Measurements from ENCODE around the gene ATP6V0C. TPM values are rescaled to one million over a fixed set of nuclear protein-coding genes. Genes with fewer than 3 reads are reported as not detected.

Gene ATP6V0C
- total RNA-seq (2014; rRNA removed; shearing (Covaris generic)): 39.7 and 40.5 TPM in 2 replicates

- peak; percentile 72 for DNase-seq (ENCODE audit: low spot score)
Measured at GRCh38 chr16:2513405-2514332, at the start of gene ATP6V0C. Gene ATP6V0C, plus strand, starts transcription at chr16:2513952. Its CDS starts 152 bp downstream, at chr16:2514104.

GRCh38 chr16:2464333-2464732, 49.4 kb upstream of the ATP6V0C start:
- no peak for DNase-seq (ENCODE audit: low spot score)

- no peak for DNase-seq (ENCODE audit: low spot score)
Measured at GRCh38 chr16:2465653-2466415, 47.9 kb upstream of the ATP6V0C start.

GRCh38 chr16:2466667-2467527, 46.9 kb upstream of the ATP6V0C start:
- DNase-seq (ENCODE audit: low spot score): no peak

GRCh38 chr16:2467528-2468232, 46.1 kb upstream of the ATP6V0C start:
- peak; percentile 79 for DNase-seq (ENCODE audit: low spot score)

- DNase-seq (ENCODE audit: low spot score): peak; percentile 51
Measured at GRCh38 chr16:2468233-2468724, 45.5 kb upstream of the ATP6V0C start.

- no peak for DNase-seq (ENCODE audit: low spot score)
Measured at GRCh38 chr16:2468725-2469398, 44.9 kb upstream of the ATP6V0C start.

GRCh38 chr16:2469399-2470233, 44.1 kb upstream of the ATP6V0C start:
- DNase-seq (ENCODE audit: low spot score): no peak

GRCh38 chr16:2470234-2470601, 43.5 kb upstream of the ATP6V0C start:
- no peak for DNase-seq (ENCODE audit: low spot score)

- DNase-seq (ENCODE audit: low spot score): no peak
Measured at GRCh38 chr16:2470603-2471015, 43.1 kb upstream of the ATP6V0C start.

- DNase-seq (ENCODE audit: low spot score): no peak
Measured at GRCh38 chr16:2471016-2471652, 42.6 kb upstream of the ATP6V0C start, which contains the start of gene NTN3. Gene NTN3, plus strand, starts transcription at chr16:2471297. Its CDS starts 405 bp downstream, at chr16:2471702.

- no peak for DNase-seq (ENCODE audit: low spot score)
Measured at GRCh38 chr16:2471653-2472487, 41.9 kb upstream of the ATP6V0C start.

- DNase-seq (ENCODE audit: low spot score): no peak
Measured at GRCh38 chr16:2472488-2472864, 41.3 kb upstream of the ATP6V0C start.

GRCh38 chr16:2472885-2473445, 40.8 kb upstream of the ATP6V0C start:
- no peak for DNase-seq (ENCODE audit: low spot score)

- no peak for DNase-seq (ENCODE audit: low spot score)
Measured at GRCh38 chr16:2473446-2473926, 40.3 kb upstream of the ATP6V0C start.

- DNase-seq (ENCODE audit: low spot score): no peak
Measured at GRCh38 chr16:2473999-2474876, 39.5 kb upstream of the ATP6V0C start.

All from H4 (cell line).